ENCODE measurements around the gene WNT4. TPM values are rescaled to one million over a fixed set of nuclear protein-coding genes. Genes with fewer than 3 reads are reported as not detected.

Gene WNT4
- total RNA-seq, 1 experiment from 2014 or later, result 1.5 TPM

DNA sequence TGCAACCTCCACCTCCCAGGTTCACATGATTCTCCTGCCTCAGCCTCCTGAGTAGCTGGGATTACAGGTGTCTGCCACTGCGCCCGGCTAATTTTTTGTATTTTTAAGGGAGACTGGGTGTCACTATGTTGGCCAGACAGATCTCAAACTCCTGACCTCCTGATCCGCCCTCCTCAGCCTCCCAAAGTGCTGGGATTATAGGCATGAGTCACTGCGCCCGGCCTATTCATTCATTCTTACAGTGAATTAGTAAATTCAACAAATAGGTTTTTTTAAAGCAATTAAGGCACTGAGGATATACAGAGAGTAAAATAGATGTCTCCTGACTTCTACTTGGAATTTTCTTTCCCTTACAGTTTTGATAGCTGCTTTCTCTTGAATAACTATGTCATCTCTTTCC is 46.9 kb downstream of the WNT4 start:
- peaks cover 72% of the 10 kb centered on the region for H3K79me2 ChIP-seq (ENCODE audit: insufficient read depth, low read length)
- no peak for ATAC-seq

DNA sequence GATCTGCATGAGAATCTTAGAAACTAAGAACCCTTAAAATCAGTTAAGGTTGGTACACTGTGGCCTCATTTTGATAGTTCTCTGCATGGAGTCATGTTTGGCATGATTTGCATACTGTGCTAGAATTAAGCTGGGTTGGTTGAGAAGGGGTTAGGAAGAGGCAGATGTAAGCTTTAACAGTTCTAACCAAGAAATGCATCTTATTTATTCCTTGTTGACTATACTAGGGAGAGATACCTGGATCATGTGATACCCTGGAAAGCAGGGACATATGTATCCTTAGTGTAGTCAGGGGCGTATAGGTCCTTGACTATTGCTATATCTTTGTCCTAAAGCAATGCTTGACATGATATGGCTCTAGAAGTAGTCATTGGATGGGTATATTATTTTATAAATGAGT is 49.4 kb downstream of the WNT4 start:
- DNase-seq (ENCODE audit: low read depth, low spot score), result no peak
- TF ChIP-seq CEBPB (IDR thresholded peaks at IDR 0.05; ENCODE audit: low read depth) (no peak), EGR1 (IDR thresholded peaks at IDR 0.05; ENCODE audit: low read depth) (no peak), TCF7L2 (IDR thresholded peaks at IDR 0.05; ENCODE audit: borderline replicate concordance, extremely low read depth, insufficient read depth, insufficient read length) (no peak), YY1 (IDR thresholded peaks at IDR 0.05; ENCODE audit: extremely low read depth, insufficient replicate concordance, low read depth, low read length) (no peak), ELF1 (IDR thresholded peaks at IDR 0.05; ENCODE audit: borderline replicate concordance, low read depth) (no peak), ZFX (IDR thresholded peaks at IDR 0.05) (no peak), ZNF274 (IDR thresholded peaks at IDR 0.05; ENCODE audit: low read depth, low read length) (no peak), SP1 (IDR thresholded peaks at IDR 0.05; ENCODE audit: low read depth) (no peak), EZH2phosphoT487 (IDR thresholded peaks at IDR 0.05; ENCODE audit: borderline replicate concordance) (no peak), SIN3A (IDR thresholded peaks at IDR 0.05; ENCODE audit: low read depth) (no peak), RAD21 (IDR thresholded peaks at IDR 0.05; ENCODE audit: low read depth) (no peak), SRF (IDR thresholded peaks at IDR 0.05; ENCODE audit: low read depth) (no peak), EZH2 (IDR thresholded peaks at IDR 0.05) (no peak)
- TF ChIP-seq, protein P1, sequence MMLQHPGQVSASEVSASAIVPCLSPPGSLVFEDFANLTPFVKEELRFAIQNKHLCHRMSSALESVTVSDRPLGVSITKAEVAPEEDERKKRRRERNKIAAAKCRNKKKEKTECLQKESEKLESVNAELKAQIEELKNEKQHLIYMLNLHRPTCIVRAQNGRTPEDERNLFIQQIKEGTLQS (IDR thresholded peaks at IDR 0.05), result no peak
- TF ChIP-seq, protein P2, sequence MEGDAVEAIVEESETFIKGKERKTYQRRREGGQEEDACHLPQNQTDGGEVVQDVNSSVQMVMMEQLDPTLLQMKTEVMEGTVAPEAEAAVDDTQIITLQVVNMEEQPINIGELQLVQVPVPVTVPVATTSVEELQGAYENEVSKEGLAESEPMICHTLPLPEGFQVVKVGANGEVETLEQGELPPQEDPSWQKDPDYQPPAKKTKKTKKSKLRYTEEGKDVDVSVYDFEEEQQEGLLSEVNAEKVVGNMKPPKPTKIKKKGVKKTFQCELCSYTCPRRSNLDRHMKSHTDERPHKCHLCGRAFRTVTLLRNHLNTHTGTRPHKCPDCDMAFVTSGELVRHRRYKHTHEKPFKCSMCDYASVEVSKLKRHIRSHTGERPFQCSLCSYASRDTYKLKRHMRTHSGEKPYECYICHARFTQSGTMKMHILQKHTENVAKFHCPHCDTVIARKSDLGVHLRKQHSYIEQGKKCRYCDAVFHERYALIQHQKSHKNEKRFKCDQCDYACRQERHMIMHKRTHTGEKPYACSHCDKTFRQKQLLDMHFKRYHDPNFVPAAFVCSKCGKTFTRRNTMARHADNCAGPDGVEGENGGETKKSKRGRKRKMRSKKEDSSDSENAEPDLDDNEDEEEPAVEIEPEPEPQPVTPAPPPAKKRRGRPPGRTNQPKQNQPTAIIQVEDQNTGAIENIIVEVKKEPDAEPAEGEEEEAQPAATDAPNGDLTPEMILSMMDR (IDR thresholded peaks at IDR 0.05 in 2 of 3, conservative IDR thresholded peaks at IDR 0.05 in 1 of 3; ENCODE audit: borderline replicate concordance in 1 of 3, insufficient read depth in 1 of 3, low read depth in 2 of 3, low read length in 2 of 3), result no peak
- no TSS peak for BruUV-seq (replicated peaks)
- CTCF ChIA-PET, result no interaction called here
- no peak overlapping the region for H2AFZ ChIP-seq (ENCODE audit: low read depth, low read length, poor library complexity, severe bottlenecking)
- no peaks in the 10 kb centered on the region for H3K27me3 ChIP-seq (ENCODE audit: insufficient read depth, low read length)
- POLR2A ChIA-PET, result no interaction called here
- no peak overlapping the region for H3K4me2 ChIP-seq (ENCODE audit: low read length)
- H3K9ac ChIP-seq (ENCODE audit: low read length), result no peak overlapping the region
- peaks cover 0 to 17% of the 10 kb centered on the region in 2 experiments; a peak in 3 of 4 replicates for H3K36me3 ChIP-seq (ENCODE audit: control insufficient read depth in 1 of 2, insufficient read depth in 2 of 2, low read length in 2 of 2)
- H3K27ac ChIP-seq (ENCODE audit: low read depth, low read length), result no peak overlapping the region
- H4K20me1 ChIP-seq (ENCODE audit: insufficient read depth), result peaks cover 29% of the 10 kb centered on the region
- peaks cover 77% of the 10 kb centered on the region for H3K79me2 ChIP-seq (ENCODE audit: insufficient read depth, low read length)
- RAD21 ChIA-PET (ENCODE audit: low non-redundant PET in 1 of 2, low total read pairs in 2 of 2, uncharacterized antibody in 2 of 2, unreplicated experiment in 2 of 2), result no interaction called here
- intact Hi-C loops (cut with micrococcal nuclease), result no loop called here
- no peaks in the 10 kb centered on the region for H3K4me1 ChIP-seq (ENCODE audit: control insufficient read depth in 1 of 2, insufficient read depth in 2 of 2, low read length in 2 of 2)
- no peaks in the 10 kb centered on the region for H3K9me3 ChIP-seq (ENCODE audit: control insufficient read depth in 1 of 2, insufficient read depth in 1 of 2, low read depth in 1 of 2, low read length in 2 of 2)
- H3K4me3 ChIP-seq (replicated peaks in 1 of 2; ENCODE audit: low read depth in 1 of 2, low read length in 2 of 2), result no peak overlapping the region
- no peak for ATAC-seq
- H3K9me2 ChIP-seq (ENCODE audit: insufficient read depth), result no peaks in the 10 kb centered on the region

More for the DNA sequence above, 46.9 kb downstream of the WNT4 start:
- DNase-seq (ENCODE audit: low read depth, low spot score), result no peak
- Histone ChIP-seq H3K36me3 (ENCODE audit: control insufficient read depth in 1 of 2, insufficient read depth in 2 of 2, low read length in 2 of 2) (peaks cover 0 to 15% of the 10 kb centered on the region in 2 experiments; a peak in 3 of 4 replicates), H3K9me3 (ENCODE audit: control insufficient read depth in 1 of 2, insufficient read depth in 1 of 2, low read depth in 1 of 2, low read length in 2 of 2) (no peaks in the 10 kb centered on the region), H3K9me2 (ENCODE audit: insufficient read depth) (no peaks in the 10 kb centered on the region), H3K27me3 (ENCODE audit: insufficient read depth, low read length) (no peaks in the 10 kb centered on the region), H3K4me2 (ENCODE audit: low read length) (no peak overlapping the region), H2AFZ (ENCODE audit: low read depth, low read length, poor library complexity, severe bottlenecking) (no peak overlapping the region), H3K9ac (ENCODE audit: low read length) (no peak overlapping the region), H3K4me3 (replicated peaks in 1 of 2; ENCODE audit: low read depth in 1 of 2, low read length in 2 of 2) (no peak overlapping the region), H4K20me1 (ENCODE audit: insufficient read depth) (peaks cover 12% of the 10 kb centered on the region), H3K4me1 (ENCODE audit: control insufficient read depth in 1 of 2, insufficient read depth in 2 of 2, low read length in 2 of 2) (no peaks in the 10 kb centered on the region), H3K27ac (ENCODE audit: low read depth, low read length) (no peak overlapping the region)
- intact Hi-C loops (cut with micrococcal nuclease), result no loop called here
- CTCF ChIA-PET, result no interaction called here
- POLR2A ChIA-PET, result no interaction called here
- RAD21 ChIA-PET (ENCODE audit: low non-redundant PET in 1 of 2, low total read pairs in 2 of 2, uncharacterized antibody in 2 of 2, unreplicated experiment in 2 of 2), result no interaction called here
- BruUV-seq (replicated peaks), result no TSS peak
- TF ChIP-seq TCF7L2 (IDR thresholded peaks at IDR 0.05; ENCODE audit: borderline replicate concordance, extremely low read depth, insufficient read depth, insufficient read length) (no peak), ELF1 (IDR thresholded peaks at IDR 0.05; ENCODE audit: borderline replicate concordance, low read depth) (no peak), EGR1 (IDR thresholded peaks at IDR 0.05; ENCODE audit: low read depth) (no peak), ZNF274 (IDR thresholded peaks at IDR 0.05; ENCODE audit: low read depth, low read length) (no peak), SIN3A (IDR thresholded peaks at IDR 0.05; ENCODE audit: low read depth) (no peak), POLR2AphosphoS5 (IDR thresholded peaks at IDR 0.05; ENCODE audit: low read depth, low read length) (no peak), RAD21 (IDR thresholded peaks at IDR 0.05; ENCODE audit: low read depth) (no peak), YY1 (IDR thresholded peaks at IDR 0.05; ENCODE audit: extremely low read depth, insufficient replicate concordance, low read depth, low read length) (no peak)
- TF ChIP-seq, protein P1 (IDR thresholded peaks at IDR 0.05), result no peak
- TF ChIP-seq, protein P3, sequence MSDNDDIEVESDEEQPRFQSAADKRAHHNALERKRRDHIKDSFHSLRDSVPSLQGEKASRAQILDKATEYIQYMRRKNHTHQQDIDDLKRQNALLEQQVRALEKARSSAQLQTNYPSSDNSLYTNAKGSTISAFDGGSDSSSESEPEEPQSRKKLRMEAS (IDR thresholded peaks at IDR 0.05), result no peak

All from HCT116 (cell line).